ENCODE data around the gene KCNQ1. TPM values are rescaled to one million over a fixed set of nuclear protein-coding genes. Genes with fewer than 3 reads are reported as not detected.

The KCNQ1 gene
- total RNA-seq, 1 experiment from 2014 or later = 2.5 TPM

DNA sequence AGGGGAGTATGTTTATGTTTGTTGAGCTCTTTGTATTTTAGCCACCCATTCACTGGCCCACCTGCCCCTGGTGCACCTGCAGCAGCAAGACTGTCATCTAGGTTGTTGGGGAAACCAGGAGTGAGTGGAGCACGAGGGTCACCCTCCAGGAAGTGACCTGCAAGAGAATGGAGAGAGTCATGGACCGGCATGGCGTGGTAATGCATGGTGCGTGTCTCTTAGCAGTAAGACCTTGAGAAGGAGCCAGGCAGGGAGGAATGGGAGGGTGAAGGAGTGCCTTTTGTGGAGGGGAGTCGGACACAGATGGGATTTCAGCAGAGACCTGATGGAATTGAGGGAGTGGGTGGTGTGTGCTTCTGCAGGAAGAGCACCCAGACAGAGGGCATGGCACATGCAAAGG is 37.9 kb downstream of the KCNQ1 start:
- Mint-ChIP-seq H3K27ac (no peak overlapping the region), H3K36me3 (peaks cover 24% of the 10 kb centered on the region), H3K4me3 (no peak overlapping the region), H3K9me3 (peaks cover 62% of the 10 kb centered on the region), H3K4me1 (no peaks in the 10 kb centered on the region), H3K27me3 (ENCODE audit: low read depth) (peaks cover 99% of the 10 kb centered on the region)
- CTCF ChIA-PET = no interaction called here
- POLR2A ChIA-PET = no interaction called here
- TF ChIP-seq CREM (CRISPR knock-in tag; IDR thresholded peaks at IDR 0.05) (no peak), SMAD3 (CRISPR knock-in tag; IDR thresholded peaks at IDR 0.05; ENCODE audit: borderline replicate concordance) (no peak), ZNF423 (CRISPR knock-in tag; IDR thresholded peaks at IDR 0.05) (no peak), NFE2L1 (CRISPR knock-in tag; IDR thresholded peaks at IDR 0.05) (no peak), FOXJ3 (CRISPR knock-in tag; IDR thresholded peaks at IDR 0.05; ENCODE audit: borderline replicate concordance) (no peak), ELF4 (CRISPR knock-in tag; IDR thresholded peaks at IDR 0.05; ENCODE audit: low read depth) (no peak), EMX1 (CRISPR knock-in tag; IDR thresholded peaks at IDR 0.05) (no peak), TEAD1 (CRISPR knock-in tag; IDR thresholded peaks at IDR 0.05) (no peak)
- TF ChIP-seq, protein P1, sequence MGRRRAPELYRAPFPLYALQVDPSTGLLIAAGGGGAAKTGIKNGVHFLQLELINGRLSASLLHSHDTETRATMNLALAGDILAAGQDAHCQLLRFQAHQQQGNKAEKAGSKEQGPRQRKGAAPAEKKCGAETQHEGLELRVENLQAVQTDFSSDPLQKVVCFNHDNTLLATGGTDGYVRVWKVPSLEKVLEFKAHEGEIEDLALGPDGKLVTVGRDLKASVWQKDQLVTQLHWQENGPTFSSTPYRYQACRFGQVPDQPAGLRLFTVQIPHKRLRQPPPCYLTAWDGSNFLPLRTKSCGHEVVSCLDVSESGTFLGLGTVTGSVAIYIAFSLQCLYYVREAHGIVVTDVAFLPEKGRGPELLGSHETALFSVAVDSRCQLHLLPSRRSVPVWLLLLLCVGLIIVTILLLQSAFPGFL (CRISPR knock-in tag; IDR thresholded peaks at IDR 0.05; ENCODE audit: borderline replicate concordance) = no peak
- TF ChIP-seq, protein P2, sequence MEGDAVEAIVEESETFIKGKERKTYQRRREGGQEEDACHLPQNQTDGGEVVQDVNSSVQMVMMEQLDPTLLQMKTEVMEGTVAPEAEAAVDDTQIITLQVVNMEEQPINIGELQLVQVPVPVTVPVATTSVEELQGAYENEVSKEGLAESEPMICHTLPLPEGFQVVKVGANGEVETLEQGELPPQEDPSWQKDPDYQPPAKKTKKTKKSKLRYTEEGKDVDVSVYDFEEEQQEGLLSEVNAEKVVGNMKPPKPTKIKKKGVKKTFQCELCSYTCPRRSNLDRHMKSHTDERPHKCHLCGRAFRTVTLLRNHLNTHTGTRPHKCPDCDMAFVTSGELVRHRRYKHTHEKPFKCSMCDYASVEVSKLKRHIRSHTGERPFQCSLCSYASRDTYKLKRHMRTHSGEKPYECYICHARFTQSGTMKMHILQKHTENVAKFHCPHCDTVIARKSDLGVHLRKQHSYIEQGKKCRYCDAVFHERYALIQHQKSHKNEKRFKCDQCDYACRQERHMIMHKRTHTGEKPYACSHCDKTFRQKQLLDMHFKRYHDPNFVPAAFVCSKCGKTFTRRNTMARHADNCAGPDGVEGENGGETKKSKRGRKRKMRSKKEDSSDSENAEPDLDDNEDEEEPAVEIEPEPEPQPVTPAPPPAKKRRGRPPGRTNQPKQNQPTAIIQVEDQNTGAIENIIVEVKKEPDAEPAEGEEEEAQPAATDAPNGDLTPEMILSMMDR (IDR thresholded peaks at IDR 0.05) = no peak
- TF ChIP-seq, protein P3, sequence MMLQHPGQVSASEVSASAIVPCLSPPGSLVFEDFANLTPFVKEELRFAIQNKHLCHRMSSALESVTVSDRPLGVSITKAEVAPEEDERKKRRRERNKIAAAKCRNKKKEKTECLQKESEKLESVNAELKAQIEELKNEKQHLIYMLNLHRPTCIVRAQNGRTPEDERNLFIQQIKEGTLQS (CRISPR knock-in tag; conservative IDR thresholded peaks at IDR 0.05) = no peak
- TF ChIP-seq, protein P4, sequence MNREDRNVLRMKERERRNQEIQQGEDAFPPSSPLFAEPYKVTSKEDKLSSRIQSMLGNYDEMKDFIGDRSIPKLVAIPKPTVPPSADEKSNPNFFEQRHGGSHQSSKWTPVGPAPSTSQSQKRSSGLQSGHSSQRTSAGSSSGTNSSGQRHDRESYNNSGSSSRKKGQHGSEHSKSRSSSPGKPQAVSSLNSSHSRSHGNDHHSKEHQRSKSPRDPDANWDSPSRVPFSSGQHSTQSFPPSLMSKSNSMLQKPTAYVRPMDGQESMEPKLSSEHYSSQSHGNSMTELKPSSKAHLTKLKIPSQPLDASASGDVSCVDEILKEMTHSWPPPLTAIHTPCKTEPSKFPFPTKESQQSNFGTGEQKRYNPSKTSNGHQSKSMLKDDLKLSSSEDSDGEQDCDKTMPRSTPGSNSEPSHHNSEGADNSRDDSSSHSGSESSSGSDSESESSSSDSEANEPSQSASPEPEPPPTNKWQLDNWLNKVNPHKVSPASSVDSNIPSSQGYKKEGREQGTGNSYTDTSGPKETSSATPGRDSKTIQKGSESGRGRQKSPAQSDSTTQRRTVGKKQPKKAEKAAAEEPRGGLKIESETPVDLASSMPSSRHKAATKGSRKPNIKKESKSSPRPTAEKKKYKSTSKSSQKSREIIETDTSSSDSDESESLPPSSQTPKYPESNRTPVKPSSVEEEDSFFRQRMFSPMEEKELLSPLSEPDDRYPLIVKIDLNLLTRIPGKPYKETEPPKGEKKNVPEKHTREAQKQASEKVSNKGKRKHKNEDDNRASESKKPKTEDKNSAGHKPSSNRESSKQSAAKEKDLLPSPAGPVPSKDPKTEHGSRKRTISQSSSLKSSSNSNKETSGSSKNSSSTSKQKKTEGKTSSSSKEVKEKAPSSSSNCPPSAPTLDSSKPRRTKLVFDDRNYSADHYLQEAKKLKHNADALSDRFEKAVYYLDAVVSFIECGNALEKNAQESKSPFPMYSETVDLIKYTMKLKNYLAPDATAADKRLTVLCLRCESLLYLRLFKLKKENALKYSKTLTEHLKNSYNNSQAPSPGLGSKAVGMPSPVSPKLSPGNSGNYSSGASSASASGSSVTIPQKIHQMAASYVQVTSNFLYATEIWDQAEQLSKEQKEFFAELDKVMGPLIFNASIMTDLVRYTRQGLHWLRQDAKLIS (CRISPR knock-in tag; IDR thresholded peaks at IDR 0.05; ENCODE audit: borderline replicate concordance) = no peak
- TF ChIP-seq, protein P5, sequence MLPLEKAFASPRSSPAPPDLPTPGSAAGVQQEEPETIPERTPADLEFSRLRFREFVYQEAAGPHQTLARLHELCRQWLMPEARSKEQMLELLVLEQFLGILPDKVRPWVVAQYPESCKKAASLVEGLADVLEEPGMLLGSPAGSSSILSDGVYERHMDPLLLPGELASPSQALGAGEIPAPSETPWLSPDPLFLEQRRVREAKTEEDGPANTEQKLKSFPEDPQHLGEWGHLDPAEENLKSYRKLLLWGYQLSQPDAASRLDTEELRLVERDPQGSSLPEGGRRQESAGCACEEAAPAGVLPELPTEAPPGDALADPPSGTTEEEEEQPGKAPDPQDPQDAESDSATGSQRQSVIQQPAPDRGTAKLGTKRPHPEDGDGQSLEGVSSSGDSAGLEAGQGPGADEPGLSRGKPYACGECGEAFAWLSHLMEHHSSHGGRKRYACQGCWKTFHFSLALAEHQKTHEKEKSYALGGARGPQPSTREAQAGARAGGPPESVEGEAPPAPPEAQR (CRISPR knock-in tag; IDR thresholded peaks at IDR 0.05) = no peak
- TF ChIP-seq, protein P6, sequence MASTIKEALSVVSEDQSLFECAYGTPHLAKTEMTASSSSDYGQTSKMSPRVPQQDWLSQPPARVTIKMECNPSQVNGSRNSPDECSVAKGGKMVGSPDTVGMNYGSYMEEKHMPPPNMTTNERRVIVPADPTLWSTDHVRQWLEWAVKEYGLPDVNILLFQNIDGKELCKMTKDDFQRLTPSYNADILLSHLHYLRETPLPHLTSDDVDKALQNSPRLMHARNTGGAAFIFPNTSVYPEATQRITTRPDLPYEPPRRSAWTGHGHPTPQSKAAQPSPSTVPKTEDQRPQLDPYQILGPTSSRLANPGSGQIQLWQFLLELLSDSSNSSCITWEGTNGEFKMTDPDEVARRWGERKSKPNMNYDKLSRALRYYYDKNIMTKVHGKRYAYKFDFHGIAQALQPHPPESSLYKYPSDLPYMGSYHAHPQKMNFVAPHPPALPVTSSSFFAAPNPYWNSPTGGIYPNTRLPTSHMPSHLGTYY (CRISPR knock-in tag; IDR thresholded peaks at IDR 0.05) = no peak
- ATAC-seq (no peak), DNase-seq (ENCODE audit: low spot score) (no peak)

DNA sequence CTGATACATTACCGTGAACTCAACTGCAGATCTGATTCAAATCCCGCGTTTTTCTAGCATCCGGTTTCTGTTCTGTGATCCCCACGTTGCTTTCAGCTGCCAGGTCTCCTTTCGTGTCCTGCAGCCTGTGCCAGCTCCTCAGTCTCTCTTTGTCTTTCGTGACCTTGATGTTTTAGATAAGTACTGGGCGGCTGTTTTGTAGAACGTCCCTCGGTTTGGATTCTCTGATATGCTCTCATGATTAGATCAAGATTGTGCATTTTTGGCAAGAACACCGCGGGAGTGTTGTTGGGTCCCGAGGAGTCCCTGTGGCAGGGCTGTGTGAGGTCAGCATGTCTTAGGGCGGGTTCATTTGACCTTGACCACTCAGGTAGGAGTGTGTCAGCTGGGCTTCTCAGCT is 38.6 kb downstream of the KCNQ1 start:
- no peak overlapping the region for H3K4me3 Mint-ChIP-seq
- ATAC-seq (no peak), DNase-seq (ENCODE audit: low spot score) (no peak)
- H3K9me3 Mint-ChIP-seq = peaks cover 62% of the 10 kb centered on the region
- ChIA-PET POLR2A (no interaction called here), CTCF (no interaction called here)
- H3K27me3 Mint-ChIP-seq (ENCODE audit: low read depth) = peaks cover 99% of the 10 kb centered on the region
- peaks cover 26% of the 10 kb centered on the region for H3K36me3 Mint-ChIP-seq
- no peak overlapping the region for H3K27ac Mint-ChIP-seq
- no peaks in the 10 kb centered on the region for H3K4me1 Mint-ChIP-seq
- no peak for TF ChIP-seq HMGA2 (CRISPR knock-in tag; IDR thresholded peaks at IDR 0.05)
- TF ChIP-seq, protein P7, sequence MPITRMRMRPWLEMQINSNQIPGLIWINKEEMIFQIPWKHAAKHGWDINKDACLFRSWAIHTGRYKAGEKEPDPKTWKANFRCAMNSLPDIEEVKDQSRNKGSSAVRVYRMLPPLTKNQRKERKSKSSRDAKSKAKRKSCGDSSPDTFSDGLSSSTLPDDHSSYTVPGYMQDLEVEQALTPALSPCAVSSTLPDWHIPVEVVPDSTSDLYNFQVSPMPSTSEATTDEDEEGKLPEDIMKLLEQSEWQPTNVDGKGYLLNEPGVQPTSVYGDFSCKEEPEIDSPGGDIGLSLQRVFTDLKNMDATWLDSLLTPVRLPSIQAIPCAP (CRISPR knock-in tag; IDR thresholded peaks at IDR 0.05) = no peak
- TF ChIP-seq ETV6 (CRISPR knock-in tag; IDR thresholded peaks at IDR 0.05) = no peak
- no peak for TF ChIP-seq NFATC4 (CRISPR knock-in tag; IDR thresholded peaks at IDR 0.05)
- TF ChIP-seq, protein P6 (CRISPR knock-in tag; IDR thresholded peaks at IDR 0.05) = no peak
- TF ChIP-seq, protein P8, sequence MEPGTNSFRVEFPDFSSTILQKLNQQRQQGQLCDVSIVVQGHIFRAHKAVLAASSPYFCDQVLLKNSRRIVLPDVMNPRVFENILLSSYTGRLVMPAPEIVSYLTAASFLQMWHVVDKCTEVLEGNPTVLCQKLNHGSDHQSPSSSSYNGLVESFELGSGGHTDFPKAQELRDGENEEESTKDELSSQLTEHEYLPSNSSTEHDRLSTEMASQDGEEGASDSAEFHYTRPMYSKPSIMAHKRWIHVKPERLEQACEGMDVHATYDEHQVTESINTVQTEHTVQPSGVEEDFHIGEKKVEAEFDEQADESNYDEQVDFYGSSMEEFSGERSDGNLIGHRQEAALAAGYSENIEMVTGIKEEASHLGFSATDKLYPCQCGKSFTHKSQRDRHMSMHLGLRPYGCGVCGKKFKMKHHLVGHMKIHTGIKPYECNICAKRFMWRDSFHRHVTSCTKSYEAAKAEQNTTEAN (CRISPR knock-in tag; IDR thresholded peaks at IDR 0.05) = no peak
- no peak for TF ChIP-seq CREB1 (CRISPR knock-in tag; IDR thresholded peaks at IDR 0.05)
- TF ChIP-seq ZNF317 (CRISPR knock-in tag; IDR thresholded peaks at IDR 0.05; ENCODE audit: borderline replicate concordance, low read depth) = no peak

Measured in WTC11 (cell line).